Endothelial cell of umbilical vein (primary cell): ENCODE results near the gene ABCC2. TPM values are rescaled to one million over a fixed set of nuclear protein-coding genes. Genes with fewer than 3 reads are reported as not detected.

Experiments used
- BruUV-seq: library from RNA; stranded (reverse); fragments of 400-500 nt; replicated peaks from 2 replicates; lab custom pipeline; 2021; lab: Mats Ljungman, UMichigan
- CTCF ChIA-PET: fragments of 300-600, 350-600 bp; sonication (Branson Sonifier 250); formaldehyde crosslinking; loops from one replicate; lab custom pipeline; 2021; ENCODE audit warnings: antibody characterized with exemption, inconsistent platforms; lab: Charles Lee
- POLR2A ChIA-PET: fragments of 300-600, 350-600 bp; sonication (Branson Sonifier 250); formaldehyde crosslinking; loops from one replicate; lab custom pipeline; 2021; ENCODE audit warnings: antibody characterized with exemption, inconsistent platforms; lab: Charles Lee
- DNase-seq: peaks from one replicate; pipeline ENCODE4 v3.0.0-alpha.2; 2011; ENCODE audit warnings: low read depth, low spot score
- FAIRE-seq: peaks from 2 replicates; lab custom pipeline; 2011; peaks lifted over from hg19 to GRCh38; lab: Jason Lieb, UNC
- H2AFZ ChIP-seq: 2 replicates; pipeline ENCODE4 v1.6.0; 2012; ENCODE audit warnings: low read depth, low read length, control low read depth, inconsistent platforms
- H3K27ac ChIP-seq: 2 replicates; pipeline ENCODE4 v1.5.1; 2011; ENCODE audit warnings: low read depth, mild to moderate bottlenecking, control low read depth, low read length, moderate library complexity; ENCODE audit not compliant: insufficient read depth
- H3K27me3 ChIP-seq, 2 experiments: 2 replicates each; pipeline versions ENCODE4 v1.6.0 to v1.6.1; 2011; ENCODE audit warnings: low read length in 2 of 2, mixed read lengths in 1 of 2; ENCODE audit not compliant: control insufficient read depth in 2 of 2, insufficient read depth in 2 of 2
- H3K36me3 ChIP-seq, 2 experiments: 2 replicates in 1 of 2; 3 replicates in 1 of 2; pipeline ENCODE4 v1.5.1; 2011; ENCODE audit warnings: low read length in 2 of 2, mild to moderate bottlenecking in 1 of 2, moderate library complexity in 1 of 2; ENCODE audit not compliant: control insufficient read depth in 2 of 2, insufficient read depth in 2 of 2; ENCODE audit errors: extremely low read depth in 1 of 2
- H3K4me1 ChIP-seq: 3 replicates; pipeline ENCODE4 v1.5.1; 2011; ENCODE audit warnings: mild to moderate bottlenecking, low read length; ENCODE audit not compliant: control insufficient read depth, insufficient read depth; ENCODE audit errors: extremely low read depth
- H3K4me2 ChIP-seq: 2 replicates; pipeline ENCODE4 v1.6.1; 2011; ENCODE audit warnings: low read length, control low read depth, mixed read lengths; ENCODE audit not compliant: insufficient read depth
- H3K4me3 ChIP-seq, 3 experiments: fragments of 200-600 bp in 1 of 3; sonication (generic), shearing (Covaris generic) in 1 of 3; replicated peaks in 1 of 3; 2 replicates each; pipeline ENCODE4 v1.5.1; 2011 to 2016; ENCODE audit warnings: control low read depth in 3 of 3, low read length in 3 of 3, mild to moderate bottlenecking in 2 of 3, inconsistent platforms in 1 of 3, low read depth in 1 of 3, moderate library complexity in 1 of 3; ENCODE audit not compliant: insufficient read depth in 1 of 3
- H3K79me2 ChIP-seq: 2 replicates; pipeline ENCODE4 v1.6.0; 2012; ENCODE audit warnings: low read length, inconsistent platforms; ENCODE audit not compliant: control insufficient read depth, insufficient read depth
- H3K9ac ChIP-seq: replicated peaks from 2 replicates; pipeline ENCODE3; 2011; ENCODE audit warnings: low read length, control low read depth; ENCODE audit not compliant: insufficient read depth; ENCODE audit errors: extremely low read depth
- H3K9me1 ChIP-seq: replicated peaks from 3 replicates; pipeline ENCODE4 v1.6.0; 2011; ENCODE audit warnings: mild to moderate bottlenecking, low read length; ENCODE audit not compliant: control insufficient read depth, insufficient read depth; ENCODE audit errors: extremely low read depth
- H3K9me3 ChIP-seq: replicated peaks from 2 replicates; pipeline ENCODE4 v1.5.1; 2012; ENCODE audit warnings: low read length, inconsistent platforms; ENCODE audit not compliant: control insufficient read depth, insufficient read depth
- H4K20me1 ChIP-seq: replicated peaks from 2 replicates; pipeline ENCODE3; 2011; ENCODE audit warnings: mild to moderate bottlenecking, low read length; ENCODE audit not compliant: control insufficient read depth, insufficient read depth; ENCODE audit errors: extremely low read depth
- CTCF ChIP-seq, 2 donors: IDR thresholded peaks; 1 replicate in 1 of 2; 2 replicates in 1 of 2; pipeline ENCODE4 v1.5.1; 2011; ENCODE audit warnings: low read length in 2 of 2, mild to moderate bottlenecking in 2 of 2, moderate library complexity in 2 of 2, control low read depth in 1 of 2, inconsistent platforms in 1 of 2, low read depth in 1 of 2; ENCODE audit not compliant: insufficient read depth in 1 of 2; ENCODE audit errors: extremely low read depth in 1 of 2
- EZH2 ChIP-seq: IDR thresholded peaks from 2 replicates; pipeline ENCODE4 v1.6.1; 2012; ENCODE audit warnings: borderline replicate concordance, low read depth, mild to moderate bottlenecking, moderate library complexity, low read length, inconsistent platforms; ENCODE audit not compliant: severe bottlenecking
- FOS ChIP-seq: IDR thresholded peaks from 2 replicates; pipeline ENCODE4 v1.6.1; 2011; ENCODE audit warnings: mild to moderate bottlenecking, low read length, moderate library complexity, borderline replicate concordance; ENCODE audit not compliant: insufficient read depth
- GATA2 ChIP-seq: IDR thresholded peaks from 2 replicates; pipeline ENCODE4 v1.7.0; 2011; ENCODE audit warnings: low read depth, mild to moderate bottlenecking, moderate library complexity, mixed read lengths, low read length; ENCODE audit not compliant: insufficient read length, insufficient read depth
- JUN ChIP-seq: IDR thresholded peaks from 2 replicates; pipeline ENCODE4 v1.6.1; 2011; ENCODE audit warnings: borderline replicate concordance, low read depth; ENCODE audit not compliant: insufficient read length, insufficient read depth
- MAX ChIP-seq: IDR thresholded peaks from 2 replicates; pipeline ENCODE4 v1.6.1; 2011; ENCODE audit not compliant: insufficient read depth, insufficient read length
- MYC ChIP-seq: IDR thresholded peaks from one replicate; pipeline ENCODE4 v1.6.1; 2011; ENCODE audit warnings: mild to moderate bottlenecking, low read depth, low read length
- POLR2A ChIP-seq: IDR thresholded peaks from 2 replicates; pipeline ENCODE4 v1.6.1; 2012; ENCODE audit warnings: low read depth, mild to moderate bottlenecking, control low read depth, low read length
- POLR2AphosphoS5 ChIP-seq: IDR thresholded peaks from 2 replicates; pipeline ENCODE4 v1.6.1; 2012; ENCODE audit warnings: low read depth, mild to moderate bottlenecking, control low read depth, low read length, moderate library complexity; ENCODE audit not compliant: insufficient read depth
- dilution Hi-C: fragments of 300-500 bp; cut with MboI; formaldehyde crosslinking; loops from one replicate; pipeline ENCODE4 v1.15.0; 2019; ENCODE audit warnings: low sequenced_read_pairs; ENCODE audit not compliant: extremely low pct_ligation_motif_present
- intact Hi-C: fragments of 100-400 bp; cut with micrococcal nuclease; formaldehyde crosslinking; loops from one replicate; pipeline ENCODE4 v1.10.0; 2022
- polyA plus RNA-seq, 4 experiments: library from polyadenylated mRNA; depleted of rRNA in 3 of 4; stranded (reverse) in 3 of 4; unstranded in 1 of 4; fragments of >200 nt; gene quantifications; 2 replicates each; pipeline versions ENCODE4 v1.2.1 to v1.2.3, GENCODE V29; 2011 to 2012; ENCODE audit warnings: missing spikeins in 1 of 4
- total RNA-seq: library from RNA; stranded (reverse); gene quantifications from 2 replicates; pipeline ENCODE4 v1.2.3, GENCODE V29; 2021

The ABCC2 gene
- total and polyA plus RNA-seq, 2 donors (not counting 3 experiments of a cell fraction or from before 2014, with no cell fraction given) = 1.5 to 3.3 TPM

GRCh38 chr10:99873846-99874245 is 91.4 kb downstream of the ABCC2 start:
- FAIRE-seq = no peak
- Histone ChIP-seq H3K4me1 (peaks cover 4% of the 10 kb centered on the region), H3K4me2 (no peak overlapping the region), H2AFZ (no peak overlapping the region), H3K9ac (no peak overlapping the region), H3K4me3 (no peak overlapping the region), H3K79me2 (peaks cover 7% of the 10 kb centered on the region), H3K9me3 (no peaks in the 10 kb centered on the region), H3K36me3 (peaks cover 31 to 33% of the 10 kb centered on the region in 2 experiments), H3K9me1 (no peaks in the 10 kb centered on the region), H3K27ac (no peak overlapping the region), H3K27me3 (no peaks in the 10 kb centered on the region), H4K20me1 (no peaks in the 10 kb centered on the region)
- no TSS peak for BruUV-seq
- intact Hi-C loops = no loop called here
- no peak for DNase-seq
- ChIA-PET POLR2A (no interaction called here), CTCF (interaction anchor here (1.9 kb wide), 1 partner anchor 28 kb away, joined by 5 read pairs; no protein-coding TSS in a partner anchor)
- dilution Hi-C loops = no loop called here
- TF ChIP-seq JUN = no peak
- TF ChIP-seq CTCF (IDR thresholded peaks at IDR 0.05; ENCODE audit: extremely low read depth in 1 of 2, insufficient read depth in 1 of 2, low read depth in 1 of 2, low read length in 2 of 2) = no peak
- no peak for TF ChIP-seq POLR2A
- TF ChIP-seq MAX = no peak
- no peak for TF ChIP-seq FOS
- no peak for TF ChIP-seq POLR2AphosphoS5
- no peak for TF ChIP-seq GATA2
- no peak for TF ChIP-seq MYC
- TF ChIP-seq EZH2 = no peak
